SK-N-SH treated with all-trans-retinoic acid at 6 μM for 48 hours (cell line): ENCODE data around the gene SLC8B1.

Source experiments
- ATAC-seq: fragments of 200-7000 bp; cut with Tn5 transposase; 3 replicates; pipeline ENCODE4 v1.9.1; 2020; ENCODE audit warnings: mild to moderate bottlenecking, moderate library complexity
- ARNTL ChIP-seq: fragments of 450-650 bp; formaldehyde crosslinking; IDR thresholded peaks from 2 replicates; pipeline ENCODE4 v1.5.0; 2020; ENCODE audit warnings: low read depth, mild to moderate bottlenecking, moderate library complexity, borderline replicate concordance
- BACH2 ChIP-seq: fragments of 250-450 bp; sonication (Bioruptor Pico); IDR thresholded peaks from 2 replicates; pipeline ENCODE4 v1.9.0; 2021; ENCODE audit warnings: mild to moderate bottlenecking, borderline replicate concordance
- CSDC2 ChIP-seq: fragments of 250-450 bp; sonication (Bioruptor Pico); IDR thresholded peaks from 2 replicates; pipeline ENCODE4 v1.5.0; 2020; ENCODE audit warnings: mild to moderate bottlenecking, moderate library complexity
- ESRRG ChIP-seq: fragments of 250-450 bp; sonication (Bioruptor Pico); IDR thresholded peaks from 2 replicates; pipeline ENCODE4 v1.6.1; 2021; ENCODE audit warnings: mild to moderate bottlenecking
- GLIS3 ChIP-seq: fragments of 250-450 bp; sonication (Bioruptor Pico); IDR thresholded peaks from 2 replicates; pipeline ENCODE4 v1.5.0; 2020; ENCODE audit warnings: mild to moderate bottlenecking, moderate library complexity
- ISL1 ChIP-seq: fragments of 250-450 bp; sonication (Bioruptor Pico); IDR thresholded peaks from 2 replicates; pipeline ENCODE4 v2.1.2; 2022; ENCODE audit warnings: mild to moderate bottlenecking, moderate library complexity
- OSR1 ChIP-seq: fragments of 250-450 bp; sonication (Bioruptor Pico); IDR thresholded peaks from 2 replicates; pipeline ENCODE4 v1.8.0; 2022; ENCODE audit warnings: moderate library complexity, mild to moderate bottlenecking, inconsistent platforms
- PATZ1 ChIP-seq: fragments of 250-450 bp; sonication (Bioruptor Pico); IDR thresholded peaks from 2 replicates; pipeline ENCODE4 v1.8.0; 2020; ENCODE audit warnings: mild to moderate bottlenecking, moderate library complexity, borderline replicate concordance
- POU6F1 ChIP-seq: fragments of 250-450 bp; sonication (Bioruptor Pico); IDR thresholded peaks from 2 replicates; pipeline ENCODE4 v1.8.0; 2021; ENCODE audit warnings: low read depth, mild to moderate bottlenecking, moderate library complexity, borderline replicate concordance
- PPARA ChIP-seq: fragments of 250-450 bp; sonication (Bioruptor Pico); IDR thresholded peaks from 2 replicates; pipeline ENCODE4 v1.5.0; 2020; ENCODE audit warnings: mild to moderate bottlenecking, borderline replicate concordance
- RARB ChIP-seq: fragments of 250-450 bp; sonication (Bioruptor Pico); IDR thresholded peaks from 2 replicates; pipeline ENCODE4 v1.8.0; 2021; ENCODE audit warnings: mild to moderate bottlenecking, moderate library complexity
- SNAI2 ChIP-seq: fragments of 250-450 bp; sonication (Bioruptor Pico); IDR thresholded peaks from 2 replicates; pipeline ENCODE4 v1.5.0; 2020; ENCODE audit warnings: mild to moderate bottlenecking, moderate library complexity
- TCF4 ChIP-seq: fragments of 250-450 bp; sonication (Bioruptor Pico); IDR thresholded peaks from 2 replicates; pipeline ENCODE4 v1.8.0; 2021; ENCODE audit warnings: mild to moderate bottlenecking, moderate library complexity, borderline replicate concordance
- TOX ChIP-seq: fragments of 250-450 bp; sonication (Bioruptor Pico); IDR thresholded peaks from 2 replicates; pipeline ENCODE4 v1.8.0; 2021; ENCODE audit warnings: mild to moderate bottlenecking, moderate library complexity, borderline replicate concordance
- TSHZ2 ChIP-seq: fragments of 250-450 bp; sonication (Bioruptor Pico); IDR thresholded peaks from 2 replicates; pipeline ENCODE4 v1.5.0; 2020; ENCODE audit warnings: mild to moderate bottlenecking, moderate library complexity
- ZC3H10 ChIP-seq: fragments of 250-450 bp; sonication (Bioruptor Pico); IDR thresholded peaks from 2 replicates; pipeline ENCODE4 v1.5.1; 2021; ENCODE audit warnings: mild to moderate bottlenecking, moderate library complexity
- ZFP30 ChIP-seq: fragments of 450-650 bp; formaldehyde crosslinking; IDR thresholded peaks from 2 replicates; pipeline ENCODE4 v1.5.0; 2022; ENCODE audit warnings: mild to moderate bottlenecking, moderate library complexity
- ZNF565 ChIP-seq: fragments of 450-650 bp; formaldehyde crosslinking; conservative IDR thresholded peaks from 2 replicates; pipeline ENCODE4 v1.5.0; 2020; ENCODE audit warnings: low read depth, mild to moderate bottlenecking, moderate library complexity
- ZNF70 ChIP-seq: fragments of 450-650 bp; formaldehyde crosslinking; IDR thresholded peaks from 2 replicates; pipeline ENCODE4 v1.5.0; 2020; ENCODE audit warnings: mild to moderate bottlenecking, moderate library complexity

Gene SLC8B1

GRCh38 chr12:113382206-113382605 is 47.3 kb upstream of the SLC8B1 start (continued):
- no peak for TF ChIP-seq OSR1 (CRISPR knock-in tag)

- ATAC-seq, result no peak
- TF ChIP-seq BACH2 (CRISPR knock-in tag) (no peak), PATZ1 (CRISPR knock-in tag) (no peak), GLIS3 (CRISPR knock-in tag) (no peak), ISL1 (CRISPR knock-in tag) (no peak)
- TF ChIP-seq, all 23 proteins: peak for 0
Measured at GRCh38 chr12:113381220-113381619, 46.3 kb upstream of the SLC8B1 start.

- ATAC-seq, result no peak
- no peak for TF ChIP-seq ISL1 (CRISPR knock-in tag)
- no peak for TF ChIP-seq ZNF565
- TF ChIP-seq OSR1 (CRISPR knock-in tag), result no peak
- no peak for TF ChIP-seq POU6F1 (CRISPR knock-in tag)
- no peak for TF ChIP-seq GLIS3 (CRISPR knock-in tag)
- no peak for TF ChIP-seq ZC3H10 (CRISPR knock-in tag)
- no peak for TF ChIP-seq TSHZ2 (CRISPR knock-in tag)
- no peak for TF ChIP-seq ARNTL
- no peak for TF ChIP-seq TCF4 (CRISPR knock-in tag)
- TF ChIP-seq ESRRG (CRISPR knock-in tag), result no peak
- no peak for TF ChIP-seq PPARA
Measured at GRCh38 chr12:113378291-113378690, 43.4 kb upstream of the SLC8B1 start.

- ATAC-seq, result no peak
- TF ChIP-seq TOX (CRISPR knock-in tag) (no peak), POU6F1 (CRISPR knock-in tag) (no peak), ESRRG (CRISPR knock-in tag) (no peak), BACH2 (CRISPR knock-in tag) (no peak), TSHZ2 (CRISPR knock-in tag) (no peak), PPARA (no peak), ZNF70 (no peak), OSR1 (CRISPR knock-in tag) (no peak), RARB (CRISPR knock-in tag) (no peak), ISL1 (CRISPR knock-in tag) (no peak), ZNF565 (no peak), PATZ1 (CRISPR knock-in tag) (no peak), SNAI2 (CRISPR knock-in tag) (no peak), ZFP30 (CRISPR knock-in tag) (no peak), CSDC2 (CRISPR knock-in tag) (no peak)
Measured at GRCh38 chr12:113374823-113375428, 40.0 kb upstream of the SLC8B1 start.
